Middle frontal gyrus (tissue), 1 donor: ENCODE data around the gene KIAA1614.

Experiments used
- DNase-seq: peaks from one replicate; pipeline ENCODE4 v3.0.0-alpha.2; 2015; ENCODE audit warnings: low spot score; ENCODE audit errors: extremely low spot score

Gene KIAA1614

DNA sequence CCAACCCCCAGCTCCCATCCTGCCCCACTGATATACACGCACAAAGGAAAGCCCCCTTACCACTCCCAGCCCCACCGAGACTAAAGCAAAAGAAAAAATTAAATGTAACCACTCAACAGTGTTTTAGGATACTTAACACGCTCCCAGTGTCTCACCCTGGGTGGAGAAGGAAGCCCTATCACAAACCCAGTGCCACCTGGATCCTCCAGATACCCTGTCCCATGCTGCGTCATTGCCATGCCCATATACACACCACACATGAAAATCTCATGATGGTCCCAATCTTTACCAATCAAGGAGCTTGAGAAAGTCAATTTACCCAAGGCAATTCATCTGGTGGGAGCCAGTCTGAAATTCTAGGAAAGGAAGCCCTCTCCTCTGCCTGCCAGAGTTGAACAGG is 11.2 kb downstream of the KIAA1614 start:
- no peak for DNase-seq

DNA sequence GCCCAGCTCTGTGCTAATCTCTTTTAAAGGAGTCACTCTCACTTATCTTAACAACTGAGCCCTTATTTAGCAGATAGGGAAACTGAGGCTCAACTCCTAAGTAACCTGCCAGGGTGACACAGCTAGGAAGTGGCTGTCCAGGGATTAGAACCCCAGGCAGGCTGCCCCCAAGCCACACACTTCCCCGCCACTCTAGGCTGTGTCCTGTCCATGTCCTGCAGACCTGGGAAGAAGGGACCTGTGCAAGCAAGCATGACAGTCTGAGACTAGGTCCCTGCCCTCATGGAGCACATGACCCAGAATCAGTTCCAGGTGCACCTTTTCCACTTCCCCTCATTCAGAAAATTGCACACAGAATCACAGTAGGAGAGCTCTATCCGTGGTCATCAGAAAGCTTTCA is 12.2 kb downstream of the KIAA1614 start:
- no peak for DNase-seq

DNA sequence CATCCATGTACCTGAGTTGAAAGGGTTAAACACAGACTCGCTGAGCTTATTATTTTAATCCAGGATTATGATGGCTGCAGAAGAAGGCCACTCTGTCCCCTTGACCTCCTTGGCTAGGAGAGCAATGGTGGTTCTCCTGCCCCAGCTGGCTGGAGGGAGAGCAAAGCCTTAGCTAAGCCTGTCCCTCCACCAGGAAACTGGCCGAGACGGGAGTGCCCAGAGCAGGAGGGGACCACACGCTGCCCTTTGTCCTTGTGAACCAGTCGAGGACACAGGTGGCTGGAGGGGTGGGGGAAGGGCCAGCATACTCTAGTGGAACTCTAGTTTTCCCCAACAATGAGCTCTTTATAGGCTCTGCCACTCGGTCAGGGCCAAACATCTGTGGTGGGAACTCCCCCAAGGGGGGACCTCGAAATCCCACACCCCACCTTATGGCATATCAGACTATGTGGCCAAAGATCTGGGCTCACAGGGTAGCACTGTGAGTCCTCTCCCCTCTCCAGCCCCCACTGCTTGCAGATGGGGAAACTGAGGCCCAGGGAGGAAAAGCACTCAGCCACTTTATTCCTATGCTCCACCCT is 12.9 kb downstream of the KIAA1614 start:
- DNase-seq = no peak

DNA sequence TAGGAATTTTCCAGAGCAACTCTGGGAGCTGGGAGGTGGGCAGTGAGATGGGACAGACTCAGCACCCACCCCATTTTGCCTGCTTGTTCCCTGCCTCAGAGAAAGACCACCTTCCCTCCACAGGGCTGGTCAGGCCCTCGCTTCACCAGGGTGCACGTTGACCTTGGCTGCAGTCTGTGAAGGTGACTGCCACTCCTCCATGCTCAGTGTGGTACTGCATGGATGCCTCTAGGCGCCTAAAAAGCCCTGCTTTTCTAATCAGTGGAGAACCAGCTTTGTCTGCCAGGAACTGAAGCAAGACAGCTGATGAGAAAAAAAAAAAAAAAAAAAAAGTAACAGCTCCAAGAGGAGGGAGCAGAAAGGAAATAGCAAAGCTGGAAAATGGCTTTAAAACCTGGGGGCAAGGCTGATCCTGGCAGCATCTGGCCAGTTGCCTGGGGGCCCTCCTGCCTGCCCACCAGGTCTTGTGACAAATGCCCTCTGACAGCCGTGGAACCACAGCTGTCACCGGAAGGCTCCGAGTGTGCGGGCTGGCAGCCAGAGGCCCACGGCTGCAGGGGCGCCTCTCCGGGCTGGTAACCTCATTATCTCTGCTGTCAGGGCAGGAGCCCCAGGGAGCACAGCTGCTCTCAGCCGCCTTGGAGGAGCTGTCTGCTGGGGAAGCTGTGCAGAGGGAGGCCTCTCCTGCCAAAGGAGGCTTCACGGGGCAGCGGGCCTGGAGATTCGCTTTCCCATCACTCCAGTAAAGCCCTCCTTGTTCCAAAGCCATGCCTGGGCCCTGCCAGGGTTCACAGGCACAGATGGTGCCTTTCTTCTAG is 13.7 kb downstream of the KIAA1614 start:
- DNase-seq = peak; percentile 43

DNA sequence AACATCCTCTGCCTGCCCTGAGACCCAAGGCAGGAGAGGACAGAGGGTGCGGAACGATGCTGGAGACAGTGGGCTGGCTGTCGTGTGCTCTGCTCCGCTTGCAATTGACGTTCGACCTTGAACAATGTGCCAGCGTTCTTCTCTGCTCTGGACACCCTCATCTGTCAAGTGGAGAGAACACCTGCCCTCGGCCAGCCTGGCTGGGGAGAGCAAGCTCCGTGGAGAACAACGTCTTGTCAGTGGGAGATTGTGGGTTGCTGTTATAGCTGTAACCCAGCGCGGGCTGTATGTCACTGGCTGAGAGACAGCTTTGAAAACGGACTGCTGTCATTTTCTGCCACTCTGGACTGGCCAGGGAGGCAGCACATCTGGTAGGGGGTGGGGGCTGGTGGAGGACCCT is 14.7 kb downstream of the KIAA1614 start:
- DNase-seq = no peak

DNA sequence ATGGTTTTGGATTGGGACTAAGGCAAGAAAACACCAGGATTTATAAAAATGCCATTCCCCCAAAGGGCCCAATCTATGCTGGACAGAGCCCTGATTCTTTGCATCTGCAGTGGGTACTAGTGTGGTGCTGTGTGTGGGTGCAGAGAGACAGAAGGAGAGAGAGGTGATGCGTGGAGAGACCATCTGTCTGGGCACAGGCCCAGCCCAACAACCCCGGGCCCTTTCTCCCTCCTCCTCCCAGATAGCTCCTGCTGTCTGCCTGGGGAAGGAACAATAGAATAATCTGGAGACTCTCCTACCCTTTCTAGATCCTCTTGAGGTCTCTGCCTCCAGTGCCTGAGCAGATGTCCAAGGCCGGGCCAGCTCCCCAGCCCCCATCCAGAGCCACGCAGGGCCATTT is 15.1 kb downstream of the KIAA1614 start:
- peak; percentile 36 for DNase-seq

DNA sequence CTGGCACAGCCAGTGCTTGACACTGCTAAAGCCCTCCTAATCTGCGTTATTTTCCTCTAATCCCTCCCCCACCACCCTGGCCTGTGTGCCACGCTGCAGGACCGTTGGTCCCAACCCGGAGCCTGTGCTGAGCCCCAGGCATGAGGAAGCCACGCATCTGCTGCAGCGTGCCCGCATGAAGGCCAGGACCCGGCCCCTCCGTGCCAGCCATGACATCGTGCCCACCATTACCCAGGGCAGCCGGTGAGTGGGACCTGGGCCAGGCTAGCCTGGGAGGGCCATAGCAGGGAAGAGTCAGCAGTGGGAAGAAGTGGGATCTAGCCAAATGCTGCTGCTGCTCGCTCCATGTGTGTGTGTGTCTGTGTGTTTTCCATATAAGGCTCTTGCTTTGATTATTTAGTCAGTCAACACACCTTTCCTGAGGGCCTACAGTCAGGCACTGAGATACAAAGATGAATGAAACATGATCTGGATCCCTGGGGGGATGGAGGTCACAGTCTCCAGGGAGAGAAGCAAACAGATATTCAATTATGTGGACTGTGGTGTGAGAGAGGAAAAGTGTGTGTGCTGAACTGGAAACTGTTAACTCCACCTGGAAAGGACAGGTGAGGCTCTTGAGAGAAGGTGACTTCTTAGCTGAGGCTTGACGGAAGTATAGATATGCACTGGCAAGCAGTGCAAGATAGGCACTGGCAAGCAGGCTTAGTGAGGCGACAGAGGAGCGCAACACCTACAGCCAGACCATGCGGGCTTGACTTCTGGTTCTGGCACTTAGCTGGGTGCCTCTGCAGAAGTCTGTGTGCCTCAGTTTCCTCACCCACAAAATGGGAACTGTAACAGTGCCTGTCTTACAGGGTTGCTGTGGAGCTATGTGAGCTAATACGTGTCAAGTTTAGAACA is 15.9 kb downstream of the KIAA1614 start:
- no peak for DNase-seq

DNA sequence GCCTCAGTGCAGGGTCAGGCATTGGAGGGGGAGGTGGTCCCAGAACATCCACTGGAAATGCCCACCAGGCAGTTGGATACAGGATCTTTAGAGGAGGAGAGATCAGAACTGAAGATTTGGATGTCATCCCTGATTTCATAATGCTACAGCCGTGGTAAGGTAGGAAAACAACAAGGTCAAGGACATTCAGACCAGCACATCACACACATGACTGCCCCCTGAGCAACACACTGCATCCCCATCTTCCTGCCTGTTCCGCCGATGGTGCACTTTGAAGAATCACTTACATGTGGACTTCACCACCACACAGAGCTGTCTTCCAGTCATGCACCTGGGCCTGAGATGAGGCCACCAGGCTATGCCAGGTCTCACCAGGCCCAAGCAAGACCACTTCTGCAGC is 16.7 kb downstream of the KIAA1614 start:
- no peak for DNase-seq

DNA sequence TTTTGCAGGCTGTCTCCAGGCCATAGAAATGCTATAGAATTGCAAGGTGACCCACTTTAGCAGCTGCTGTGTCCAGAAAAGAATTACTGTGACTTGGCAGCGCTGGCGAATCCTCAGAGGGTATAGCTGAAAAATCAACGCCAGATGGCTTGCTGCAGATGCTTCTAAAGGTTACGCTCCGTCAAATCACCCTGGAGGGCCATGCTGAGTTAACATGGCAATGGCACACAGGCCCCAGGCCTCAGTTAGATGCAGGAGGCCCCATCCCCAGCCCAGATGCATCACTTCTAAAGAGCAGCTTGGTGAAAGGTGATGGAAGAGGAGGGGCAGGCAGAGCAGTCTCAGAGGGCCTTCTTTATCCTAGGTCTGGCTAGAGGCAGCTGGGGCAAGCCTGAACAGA is 18.0 kb downstream of the KIAA1614 start:
- DNase-seq = no peak

DNA sequence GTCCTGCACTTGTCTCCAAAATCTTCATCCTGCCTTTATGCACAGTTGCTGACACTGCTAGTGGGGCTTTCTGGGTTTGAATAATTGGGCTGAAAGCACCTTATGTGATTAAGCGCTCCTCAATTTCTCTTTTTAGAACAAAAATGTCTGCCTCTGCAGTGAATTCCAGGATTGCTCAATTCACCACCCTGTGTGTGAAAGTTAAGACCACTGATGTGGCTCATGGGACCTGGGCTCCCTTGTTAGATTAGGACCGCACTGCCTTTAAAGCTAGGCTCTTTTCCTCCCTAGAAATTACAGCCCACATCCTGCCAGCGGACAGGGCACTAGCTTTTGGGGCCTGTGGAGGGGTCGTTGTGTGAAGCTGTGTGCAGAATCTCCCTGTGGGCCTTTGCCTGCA is 18.8 kb downstream of the KIAA1614 start:
- no peak for DNase-seq

DNA sequence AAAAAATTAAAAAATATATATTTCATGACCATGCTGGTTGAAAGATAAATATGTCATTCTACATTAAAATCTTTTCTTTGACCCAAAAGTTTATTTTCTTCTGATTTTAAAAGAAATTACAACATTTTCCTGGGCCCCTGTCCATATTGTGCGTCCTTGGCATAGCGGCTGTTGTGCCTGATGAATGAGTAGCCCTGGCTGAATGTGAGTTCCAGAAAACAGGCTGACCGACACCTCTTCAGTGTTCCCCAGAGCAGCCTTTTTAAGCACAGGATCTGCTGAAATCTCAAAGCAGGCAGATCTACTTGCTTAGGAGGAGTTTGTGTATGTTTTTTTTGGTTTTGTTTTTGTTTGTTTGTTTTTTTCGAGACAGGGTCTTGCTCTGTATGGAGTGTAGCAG is 19.7 kb downstream of the KIAA1614 start:
- no peak for DNase-seq

DNA sequence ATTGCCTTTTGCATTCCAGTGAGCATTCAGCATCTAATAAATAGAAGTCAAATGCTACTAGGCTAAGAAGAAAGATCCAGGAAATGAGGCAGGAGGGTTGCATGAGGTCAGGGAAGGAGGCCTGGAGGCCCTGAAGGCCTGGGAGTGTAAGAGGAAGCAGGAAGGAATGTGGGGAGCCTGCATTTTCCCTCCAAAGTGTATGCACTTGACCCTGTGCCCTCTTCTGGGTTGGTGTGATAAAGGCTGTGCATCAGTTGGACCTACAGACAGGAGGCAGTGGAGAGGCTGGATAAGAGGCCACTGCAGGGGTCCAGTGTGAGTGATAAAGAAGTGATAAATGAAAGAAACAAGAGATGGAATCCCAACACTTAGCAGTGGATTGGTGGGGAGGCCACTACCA is 20.4 kb downstream of the KIAA1614 start:
- DNase-seq = no peak

DNA sequence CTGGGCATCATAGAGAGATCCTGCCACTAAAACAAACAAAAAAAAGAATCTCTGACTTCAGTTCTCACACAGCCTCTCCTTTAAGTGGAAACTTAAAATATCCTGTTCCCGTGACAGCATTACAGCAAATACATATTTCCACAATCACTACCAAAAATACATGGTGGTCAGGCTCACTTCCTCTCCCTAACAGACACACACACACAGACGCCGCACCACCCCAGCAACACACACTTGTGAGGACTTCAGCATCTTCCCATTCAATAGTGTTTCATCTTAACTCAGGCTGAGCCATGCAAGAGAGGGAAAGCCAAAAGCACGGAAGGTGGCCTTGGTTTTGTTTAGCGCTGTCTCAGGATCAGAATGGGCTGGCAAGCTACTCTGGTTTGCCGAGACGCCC is 21.9 kb downstream of the KIAA1614 start:
- DNase-seq = no peak

DNA sequence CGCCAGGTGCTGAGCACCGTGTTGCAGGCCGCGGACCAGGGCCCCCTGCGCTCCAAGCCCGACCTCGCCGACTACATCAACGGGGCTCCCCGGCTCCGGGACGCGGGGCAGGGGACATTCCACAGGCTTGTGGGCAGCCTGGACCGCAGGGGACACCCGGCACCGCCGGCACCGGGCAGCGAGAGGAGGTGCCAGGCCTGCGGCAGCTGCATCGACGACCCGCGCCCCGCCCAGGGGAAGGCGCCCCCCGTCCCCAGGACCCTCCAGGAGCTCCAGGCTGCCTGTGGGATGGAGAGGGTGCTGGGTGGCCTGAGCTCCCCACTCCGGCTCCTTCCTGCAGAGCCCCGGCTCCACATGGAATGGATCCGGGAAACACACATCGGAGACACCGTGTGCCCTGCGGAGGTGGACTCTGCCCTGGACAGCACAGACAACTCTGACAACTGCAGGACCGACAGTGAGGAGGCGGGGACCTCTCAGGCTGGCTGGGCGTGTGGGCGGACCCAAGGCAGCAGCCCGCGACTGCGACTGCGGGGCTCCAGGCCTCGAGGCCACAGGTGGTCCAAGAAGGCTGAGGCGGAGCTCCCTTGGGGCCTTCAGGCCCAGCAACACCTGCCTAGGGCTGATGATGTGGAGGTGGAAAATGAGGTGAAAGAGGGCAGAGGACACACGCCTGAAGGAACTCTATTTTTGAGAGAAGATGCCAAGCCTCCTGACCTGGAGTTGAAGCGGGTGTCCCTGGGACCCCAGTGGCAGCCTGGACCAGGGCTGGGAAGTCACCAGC is 22.8 kb downstream of the KIAA1614 start:
- DNase-seq = no peak

DNA sequence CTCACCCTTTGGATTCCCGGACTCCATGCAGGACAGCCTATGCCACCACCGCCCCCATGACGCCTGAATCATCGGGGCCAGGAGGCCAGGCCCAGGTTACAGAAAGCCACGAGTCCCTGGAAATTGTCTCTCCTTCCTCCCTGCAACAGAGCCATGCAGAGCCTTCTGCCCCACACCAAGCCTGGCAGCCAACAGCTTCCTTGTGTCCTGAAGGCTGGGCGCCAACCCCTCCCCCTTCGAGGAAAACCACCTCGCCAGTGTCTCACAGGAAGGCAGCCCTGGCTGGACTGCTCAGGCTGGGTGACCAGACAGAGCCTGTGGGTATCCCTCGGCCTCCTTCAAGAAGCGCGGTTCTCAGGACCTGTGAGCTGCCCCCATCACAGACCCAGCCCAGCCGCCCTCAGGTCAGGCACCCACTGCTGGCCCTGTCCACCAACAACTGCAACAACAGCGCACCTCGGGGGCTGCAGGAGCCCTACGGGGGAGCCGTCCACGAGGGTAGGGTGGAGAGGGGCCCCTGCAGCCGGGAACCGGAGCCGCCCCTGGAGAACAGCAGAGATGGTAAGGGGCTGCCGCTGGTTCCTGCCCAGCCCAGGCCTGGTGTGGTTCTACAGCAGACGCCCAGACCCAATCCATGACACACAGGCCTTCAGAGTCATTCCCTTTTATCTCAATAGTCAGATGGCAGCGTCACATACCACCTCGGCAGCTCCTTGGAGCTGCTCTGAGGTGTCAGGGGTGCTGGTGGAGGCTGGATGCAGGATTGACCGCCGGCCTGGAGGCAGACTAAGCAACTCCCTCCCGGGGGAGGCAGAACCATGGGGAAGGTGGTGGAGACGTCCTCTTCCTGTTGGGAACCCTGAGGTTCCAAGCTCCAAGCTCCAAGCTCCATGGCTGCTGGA is 23.7 kb downstream of the KIAA1614 start:
- DNase-seq = no peak

DNA sequence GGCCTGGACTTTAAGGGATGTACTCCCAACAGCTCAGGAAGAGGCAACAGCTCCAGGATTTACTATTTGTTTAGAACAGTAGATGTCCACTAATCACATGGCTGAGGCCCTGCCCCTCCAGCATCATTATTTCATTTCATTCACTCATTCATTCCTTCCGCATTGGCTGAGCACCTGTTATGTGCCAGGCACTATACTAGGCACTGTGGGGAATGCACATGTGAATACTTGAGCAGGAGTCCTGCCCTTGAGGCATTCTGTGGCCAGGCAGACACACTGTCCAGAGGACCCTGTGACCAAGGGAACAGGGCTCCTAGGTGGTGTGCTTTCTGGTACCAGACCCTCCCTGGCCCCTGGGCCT is 24.3 kb downstream of the KIAA1614 start:
- DNase-seq = no peak

DNA sequence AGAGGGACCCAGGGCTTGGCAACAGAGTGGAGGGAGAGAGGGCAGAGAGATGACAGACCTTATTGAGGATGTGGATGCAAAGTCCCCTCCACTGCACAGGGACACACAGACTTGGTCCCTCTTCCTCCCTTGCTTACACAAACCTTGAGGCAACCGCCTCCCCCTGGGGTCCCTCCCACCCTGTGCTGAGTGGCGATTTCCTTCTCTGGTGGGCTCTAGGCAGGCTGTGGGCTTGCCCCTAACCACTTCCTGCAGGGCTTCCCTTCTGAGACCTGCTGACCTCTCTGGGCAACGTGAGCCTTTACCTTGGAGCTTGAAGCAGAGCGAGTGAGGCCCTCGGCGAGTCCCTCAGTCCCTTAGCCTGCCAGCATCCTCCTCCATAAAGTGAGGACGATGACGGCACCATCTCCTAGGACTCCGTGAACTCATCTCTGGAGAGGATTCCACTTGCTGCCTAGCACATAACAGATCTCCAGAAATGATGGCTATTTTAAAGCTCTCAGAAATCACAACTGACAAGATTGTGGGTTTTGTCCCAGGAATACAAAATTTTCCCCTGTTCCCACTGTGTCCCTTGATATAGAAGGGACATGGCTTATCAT is 25.0 kb downstream of the KIAA1614 start:
- no peak for DNase-seq

DNA sequence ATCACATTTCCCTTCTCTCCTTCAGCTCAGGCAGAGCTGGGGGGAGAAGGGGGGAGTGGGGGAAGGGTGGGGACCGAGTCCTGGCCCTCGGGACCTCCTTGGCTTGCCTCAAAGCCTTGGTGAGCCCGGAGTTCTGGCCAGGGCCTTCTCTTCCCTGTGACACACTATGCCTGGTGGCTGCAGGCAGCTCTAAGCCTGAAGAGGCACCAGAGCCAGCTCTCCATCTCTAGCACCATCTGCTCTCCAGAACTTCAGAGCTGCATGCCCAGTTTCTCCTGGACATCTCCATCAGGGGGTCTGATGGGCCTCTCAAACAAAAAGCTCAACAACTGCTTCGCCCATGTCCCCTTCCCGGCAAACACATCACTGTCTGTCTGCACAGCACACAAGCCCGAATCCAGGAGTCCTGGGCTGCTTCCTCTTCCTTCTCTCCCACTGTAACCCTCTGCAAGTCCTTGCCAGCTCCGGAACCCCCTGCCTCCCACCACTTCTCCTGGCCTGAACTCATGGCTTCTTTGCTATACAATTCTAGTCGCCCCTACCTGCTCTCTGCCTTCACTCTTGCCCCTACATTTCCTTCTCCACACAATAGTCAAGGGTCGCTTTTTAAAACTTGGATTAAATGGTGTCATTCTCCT is 26.5 kb downstream of the KIAA1614 start:
- no peak for DNase-seq

DNA sequence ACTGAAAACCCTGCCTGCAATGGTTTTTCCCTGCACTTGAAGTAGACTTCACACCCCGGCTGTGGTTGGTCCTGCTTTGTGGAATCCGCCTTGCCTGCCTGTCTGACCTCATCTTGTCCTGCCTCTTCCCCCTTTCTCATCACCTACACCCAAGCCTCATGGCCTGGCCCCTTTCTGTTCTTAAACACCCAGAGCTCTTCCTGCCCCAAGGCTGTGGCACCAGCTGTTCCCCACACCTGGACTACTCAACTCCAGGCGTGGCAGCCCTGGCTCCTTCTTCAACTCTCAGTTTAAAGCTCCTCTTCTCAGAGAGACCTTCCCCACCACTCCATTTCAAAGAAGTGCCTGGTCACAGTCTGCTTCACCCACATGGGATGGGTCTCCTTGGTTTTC is 27.0 kb downstream of the KIAA1614 start:
- DNase-seq = no peak

DNA sequence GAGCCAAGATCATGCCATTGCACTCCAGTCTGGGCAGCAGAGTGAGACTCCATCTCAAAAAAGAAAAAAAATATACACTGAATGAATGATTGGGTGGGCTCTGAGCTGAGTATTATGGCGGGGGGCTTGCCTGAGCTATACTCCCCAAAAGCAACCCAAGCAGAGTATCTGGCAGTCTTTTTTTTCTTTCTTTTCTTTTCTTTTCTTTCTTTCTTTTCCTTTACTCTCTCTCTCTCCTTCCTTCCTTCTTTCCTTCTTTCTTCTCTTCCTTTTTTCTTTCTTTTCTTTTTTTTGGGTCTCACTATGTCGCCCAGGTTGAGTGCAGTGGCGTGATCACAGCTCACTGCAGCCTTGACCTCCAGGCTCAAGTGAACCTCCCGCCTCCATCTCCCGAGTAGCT is 27.7 kb downstream of the KIAA1614 start:
- no peak for DNase-seq
